Body of pancreas (tissue), 4 donors: ENCODE results near the gene TEX9. TPM values are rescaled to one million over a fixed set of nuclear protein-coding genes. Genes with fewer than 3 reads are reported as not detected.

Experiments used
- ATAC-seq: fragments of 150-250 bp; one replicate; pipeline ENCODE4 v1.9.1; 2016
- DNase-seq, 4 donors: peaks; one replicate each; pipeline ENCODE4 v3.0.0-alpha.2; 2019
- H3K27ac ChIP-seq, 4 donors: fragments of 200-600 bp; sonication (generic); 1 replicate in 3 of 4; 2 replicates in 1 of 4; pipeline versions ENCODE4 v1.5.1 to v1.6.1; 2016 to 2019; ENCODE audit warnings: mild to moderate bottlenecking in 1 of 4, mixed read lengths in 1 of 4, moderate library complexity in 1 of 4
- H3K27me3 ChIP-seq, 2 donors: fragments of 200-600 bp; sonication (generic); one replicate each; pipeline ENCODE4 v1.6.0; 2016; ENCODE audit warnings: mild to moderate bottlenecking in 1 of 2
- H3K36me3 ChIP-seq, 2 donors: fragments of 200-600 bp; sonication (generic); replicated peaks in 1 of 2; 2 replicates each; pipeline ENCODE4 v1.5.1; 2016; ENCODE audit warnings: low read depth in 2 of 2; ENCODE audit not compliant: insufficient read depth in 1 of 2
- H3K4me1 ChIP-seq: fragments of 200-600 bp; sonication (generic); one replicate; pipeline ENCODE4 v1.6.0; 2016
- H3K4me3 ChIP-seq, 2 donors: fragments of 200-600 bp; sonication (generic); 1 replicate in 1 of 2; 2 replicates in 1 of 2; pipeline ENCODE4 v1.5.1; 2016 to 2019
- H3K9me3 ChIP-seq, 3 donors: fragments of 200-600 bp; sonication (generic); 1 replicate in 2 of 3; 2 replicates in 1 of 3; pipeline ENCODE4 v1.5.1; 2016
- CTCF ChIP-seq, 7 experiments: fragments of 450-650 bp in 4 of 7; fragments of 200-600 bp in 3 of 7; sonication (generic) in 3 of 7; IDR thresholded peaks; one replicate each; pipeline ENCODE4 v1.5.1; 2016 to 2019; ENCODE audit warnings: antibody characterized with exemption in 7 of 7
- POLR2A ChIP-seq, 3 donors: fragments of 450-650 bp; IDR thresholded peaks; one replicate each; pipeline ENCODE4 v1.6.1; 2016; ENCODE audit warnings: antibody characterized with exemption in 3 of 3, mild to moderate bottlenecking in 2 of 3
- WGBS, 2 donors: methylation state at CpG; one replicate each; pipeline ENCODE4 v1.1.5; 2017; 5-methylcytosine and 5-hydroxymethylcytosine counted together
- intact Hi-C: fragments of 100-400 bp; cut with DNase I; formaldehyde crosslinking; loops from one replicate; pipeline ENCODE4 v1.15.1; 2023
- total RNA-seq, 2 donors: library from RNA; depleted of rRNA; stranded (reverse); fragments of >200 nt; gene quantifications; one replicate each; pipeline ENCODE4 v1.1.0, GENCODE V29; 2016

TEX9 gene
- total RNA-seq, 2 donors from 2014 or later = 7.5 to 7.9 TPM

GRCh38 chr15:56472278-56472677 lies 107.1 kb downstream of the TEX9 start:
- H3K4me1 ChIP-seq = no peaks in the 10 kb centered on the region
- no peak overlapping the region for H3K4me3 ChIP-seq
- H3K27ac ChIP-seq = no peak overlapping the region
- no peaks in the 10 kb centered on the region for H3K9me3 ChIP-seq
- 88 to 90% methylated on average over 2 of the region's 2 CpGs for WGBS, 2 donors
- H3K27me3 ChIP-seq = no peaks in the 10 kb centered on the region
- TF ChIP-seq POLR2A (IDR thresholded peaks at IDR 0.05) (no peak), CTCF (IDR thresholded peaks at IDR 0.05) (no peak)
- intact Hi-C loops = no loop called here
- DNase-seq (no peak), ATAC-seq (no peak)
- no peaks in the 10 kb centered on the region for H3K36me3 ChIP-seq

- WGBS, 2 donors = 64 to 68% methylated on average over 1 of the region's 1 CpG
- Histone ChIP-seq H3K27ac (no peak overlapping the region), H3K27me3 (no peaks in the 10 kb centered on the region), H3K4me3 (no peak overlapping the region), H3K9me3 (no peaks in the 10 kb centered on the region), H3K36me3 (no peaks in the 10 kb centered on the region), H3K4me1 (no peaks in the 10 kb centered on the region)
- ATAC-seq = no peak
- DNase-seq = no peak
- TF ChIP-seq CTCF (IDR thresholded peaks at IDR 0.05) = no peak
- TF ChIP-seq POLR2A (IDR thresholded peaks at IDR 0.05) = no peak
- intact Hi-C loops = no loop called here
These were observed 107.8 kb downstream of the TEX9 start for GRCh38 chr15:56473017-56473416.

- no peak for DNase-seq
- H3K4me1 ChIP-seq = no peaks in the 10 kb centered on the region
- no peak overlapping the region for H3K4me3 ChIP-seq
- ATAC-seq = no peak
- intact Hi-C loops = no loop called here
- no peaks in the 10 kb centered on the region for H3K36me3 ChIP-seq
- TF ChIP-seq CTCF (IDR thresholded peaks at IDR 0.05) = no peak
- no peak for TF ChIP-seq POLR2A (IDR thresholded peaks at IDR 0.05)
- no peaks in the 10 kb centered on the region for H3K9me3 ChIP-seq
- no peaks in the 10 kb centered on the region for H3K27me3 ChIP-seq
- H3K27ac ChIP-seq = no peak overlapping the region
These were observed 110.1 kb downstream of the TEX9 start for GRCh38 chr15:56475351-56475750.

Other genes with a start within 250 kb of the TEX9 start
- gene RFX7, start 121.5 kb upstream of the TEX9 start, total RNA-seq = 1 to 10 TPM; 2.6 to 5.4 TPM
- gene MNS1, start 99.7 kb downstream of the TEX9 start, total RNA-seq = 1 to 10 TPM; 1.6 to 4.0 TPM